ENCODE data around the gene ARHGAP6. TPM values are rescaled to one million over a fixed set of nuclear protein-coding genes. Genes with fewer than 3 reads are reported as not detected.

ARHGAP6 gene
- total and polyA plus RNA-seq, 2 of the 4 experiments (the other 2 are of a cell fraction), result 1.4 to 1.8 TPM

DNA sequence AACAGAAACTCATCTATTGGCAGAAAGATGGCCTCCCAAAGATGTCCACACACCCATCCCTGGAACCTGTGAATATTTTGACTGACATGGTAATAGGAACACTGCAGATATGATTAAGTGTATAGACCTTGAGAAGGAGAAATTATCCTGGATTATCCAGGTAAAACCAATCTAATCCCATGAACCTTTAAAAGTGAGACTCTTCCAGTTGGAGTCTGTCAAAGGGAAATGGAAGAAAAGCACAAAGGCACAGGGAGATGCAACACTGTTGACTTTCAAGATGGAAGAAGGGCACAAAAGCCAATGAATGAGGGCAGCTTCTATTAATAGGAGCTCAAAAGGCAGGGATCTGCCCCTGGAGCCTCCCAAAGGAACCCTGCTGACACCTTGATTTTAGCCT, 289.6 kb downstream of the ARHGAP6 start:
- H3K4me2 ChIP-seq (ENCODE audit: low read depth, low read length), result no peak overlapping the region
- in situ Hi-C loops (cut with MboI; ENCODE audit: low sequenced_read_pairs), result no loop called here

More for the DNA sequence above, 289.6 kb downstream of the ARHGAP6 start:
- H2BK15ac ChIP-seq (ENCODE audit: low read depth, low read length), result no peak overlapping the region
- dilution Hi-C loops (cut with HindIII; ENCODE audit: low sequenced_read_pairs, unreplicated experiment) (no loop called here), intact Hi-C loops (cut with micrococcal nuclease) (no loop called here)
- no peak overlapping the region for H3K9ac ChIP-seq (ENCODE audit: low read depth, low read length)
- H3K27me3 ChIP-seq (ENCODE audit: control insufficient read depth, insufficient read depth, low read length), result no peaks in the 10 kb centered on the region
- no peak overlapping the region for H2BK5ac ChIP-seq (ENCODE audit: low read depth, low read length, poor library complexity, severe bottlenecking)
- H3K56ac ChIP-seq (ENCODE audit: extremely low read depth, insufficient read depth, low read length), result no peak overlapping the region
- no peak overlapping the region for H2AFZ ChIP-seq (replicated peaks; ENCODE audit: low read length, poor library complexity)
- H3K9me3 ChIP-seq (ENCODE audit: control insufficient read depth, insufficient read depth, low read length), result peaks cover 4% of the 10 kb centered on the region
- no peak overlapping the region for H2AK9ac ChIP-seq (replicated peaks; ENCODE audit: low read depth, low read length, poor library complexity)
- H3K4me3 ChIP-seq (ENCODE audit: insufficient read depth, low read depth, low read length), result no peak overlapping the region
- no TSS peak for BruUV-seq (replicated peaks)
- ATAC-seq (ENCODE audit: low read depth) (no peak), DNase-seq (no peak)
- H2AK5ac ChIP-seq (ENCODE audit: low read depth, low read length), result no peak overlapping the region
- H3K14ac ChIP-seq (replicated peaks; ENCODE audit: low read depth, low read length), result no peak overlapping the region
- ChIA-PET POLR2A (ENCODE audit: unreplicated experiment) (no interaction called here), CTCF (no interaction called here)
- H3K4ac ChIP-seq (ENCODE audit: low read depth, low read length), result no peak overlapping the region
- H3K4me1 ChIP-seq (ENCODE audit: control insufficient read depth, insufficient read depth, low read length), result no peaks in the 10 kb centered on the region
- no peak overlapping the region for H4K91ac ChIP-seq (ENCODE audit: insufficient read depth, low read depth, low read length)
- H3K18ac ChIP-seq (ENCODE audit: low read depth, low read length), result no peak overlapping the region
- H4K8ac ChIP-seq (ENCODE audit: low read depth in 2 of 2, low read length in 2 of 2), result no peak overlapping the region
- TF ChIP-seq, protein P1, sequence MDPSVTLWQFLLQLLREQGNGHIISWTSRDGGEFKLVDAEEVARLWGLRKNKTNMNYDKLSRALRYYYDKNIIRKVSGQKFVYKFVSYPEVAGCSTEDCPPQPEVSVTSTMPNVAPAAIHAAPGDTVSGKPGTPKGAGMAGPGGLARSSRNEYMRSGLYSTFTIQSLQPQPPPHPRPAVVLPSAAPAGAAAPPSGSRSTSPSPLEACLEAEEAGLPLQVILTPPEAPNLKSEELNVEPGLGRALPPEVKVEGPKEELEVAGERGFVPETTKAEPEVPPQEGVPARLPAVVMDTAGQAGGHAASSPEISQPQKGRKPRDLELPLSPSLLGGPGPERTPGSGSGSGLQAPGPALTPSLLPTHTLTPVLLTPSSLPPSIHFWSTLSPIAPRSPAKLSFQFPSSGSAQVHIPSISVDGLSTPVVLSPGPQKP (IDR thresholded peaks at IDR 0.05; ENCODE audit: borderline replicate concordance, low read depth, low read length), result no peak
- TF ChIP-seq FOS (IDR thresholded peaks at IDR 0.05; ENCODE audit: low read depth, low read length), result no peak
- no peak for TF ChIP-seq CEBPB (IDR thresholded peaks at IDR 0.05; ENCODE audit: low read depth, low read length)
- TF ChIP-seq RCOR1 (IDR thresholded peaks at IDR 0.05; ENCODE audit: insufficient replicate concordance, low read length), result no peak
- TF ChIP-seq MAFK (IDR thresholded peaks at IDR 0.05; ENCODE audit: low read depth, low read length), result no peak
- TF ChIP-seq, protein P2, sequence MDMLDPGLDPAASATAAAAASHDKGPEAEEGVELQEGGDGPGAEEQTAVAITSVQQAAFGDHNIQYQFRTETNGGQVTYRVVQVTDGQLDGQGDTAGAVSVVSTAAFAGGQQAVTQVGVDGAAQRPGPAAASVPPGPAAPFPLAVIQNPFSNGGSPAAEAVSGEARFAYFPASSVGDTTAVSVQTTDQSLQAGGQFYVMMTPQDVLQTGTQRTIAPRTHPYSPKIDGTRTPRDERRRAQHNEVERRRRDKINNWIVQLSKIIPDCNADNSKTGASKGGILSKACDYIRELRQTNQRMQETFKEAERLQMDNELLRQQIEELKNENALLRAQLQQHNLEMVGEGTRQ (IDR thresholded peaks at IDR 0.05; ENCODE audit: low read depth, low read length), result no peak
- TF ChIP-seq MAZ (IDR thresholded peaks at IDR 0.05; ENCODE audit: borderline replicate concordance, low read depth, low read length), result no peak
- no peak for TF ChIP-seq POLR2A (IDR thresholded peaks at IDR 0.05; ENCODE audit: low read depth, low read length)
- TF ChIP-seq MXI1 (IDR thresholded peaks at IDR 0.05; ENCODE audit: borderline replicate concordance, low read depth, low read length), result no peak
- no peak for TF ChIP-seq BHLHE40 (IDR thresholded peaks at IDR 0.05; ENCODE audit: low read depth, low read length)
- TF ChIP-seq, protein P3, sequence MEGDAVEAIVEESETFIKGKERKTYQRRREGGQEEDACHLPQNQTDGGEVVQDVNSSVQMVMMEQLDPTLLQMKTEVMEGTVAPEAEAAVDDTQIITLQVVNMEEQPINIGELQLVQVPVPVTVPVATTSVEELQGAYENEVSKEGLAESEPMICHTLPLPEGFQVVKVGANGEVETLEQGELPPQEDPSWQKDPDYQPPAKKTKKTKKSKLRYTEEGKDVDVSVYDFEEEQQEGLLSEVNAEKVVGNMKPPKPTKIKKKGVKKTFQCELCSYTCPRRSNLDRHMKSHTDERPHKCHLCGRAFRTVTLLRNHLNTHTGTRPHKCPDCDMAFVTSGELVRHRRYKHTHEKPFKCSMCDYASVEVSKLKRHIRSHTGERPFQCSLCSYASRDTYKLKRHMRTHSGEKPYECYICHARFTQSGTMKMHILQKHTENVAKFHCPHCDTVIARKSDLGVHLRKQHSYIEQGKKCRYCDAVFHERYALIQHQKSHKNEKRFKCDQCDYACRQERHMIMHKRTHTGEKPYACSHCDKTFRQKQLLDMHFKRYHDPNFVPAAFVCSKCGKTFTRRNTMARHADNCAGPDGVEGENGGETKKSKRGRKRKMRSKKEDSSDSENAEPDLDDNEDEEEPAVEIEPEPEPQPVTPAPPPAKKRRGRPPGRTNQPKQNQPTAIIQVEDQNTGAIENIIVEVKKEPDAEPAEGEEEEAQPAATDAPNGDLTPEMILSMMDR (conservative IDR thresholded peaks at IDR 0.05; ENCODE audit: low read depth, low read length), result no peak
- no peak for TF ChIP-seq RAD21 (IDR thresholded peaks at IDR 0.05; ENCODE audit: low read length)
- no peak for TF ChIP-seq CHD1 (IDR thresholded peaks at IDR 0.05; ENCODE audit: low read depth, low read length)
- no peak for TF ChIP-seq SMC3 (IDR thresholded peaks at IDR 0.05; ENCODE audit: low read depth, low read length)
- no peak for TF ChIP-seq NFE2L2 (IDR thresholded peaks at IDR 0.05; ENCODE audit: low read depth, low read length)
- no peak for TF ChIP-seq RFX5 (IDR thresholded peaks at IDR 0.05; ENCODE audit: low read depth, low read length)
- no peaks in the 10 kb centered on the region for H3K9me1 ChIP-seq (ENCODE audit: insufficient read depth, low read length)
- no peaks in the 10 kb centered on the region for H3K36me3 ChIP-seq (ENCODE audit: control insufficient read depth, insufficient read depth, low read length)
- no peak overlapping the region for H4K5ac ChIP-seq (ENCODE audit: low read depth, low read length)
- no peaks in the 10 kb centered on the region for H4K20me1 ChIP-seq (ENCODE audit: insufficient read depth, low read length)
- H3K23ac ChIP-seq (ENCODE audit: low read depth, low read length), result no peak overlapping the region
- no peak overlapping the region for H2BK20ac ChIP-seq (ENCODE audit: low read depth, low read length)
- no peaks in the 10 kb centered on the region for H3K79me1 ChIP-seq (ENCODE audit: low read depth in 1 of 2, low read length in 2 of 2)
- H2BK120ac ChIP-seq (ENCODE audit: low read depth, low read length), result no peak overlapping the region
- no peak overlapping the region for H3K27ac ChIP-seq (ENCODE audit: insufficient read depth, low read length)
